NT2/D1 (cell line): ENCODE results near the gene PAPOLA.

Experiments used
- YY1 ChIP-seq: IDR thresholded peaks from 2 replicates; pipeline ENCODE4 v1.6.1; 2011; ENCODE audit not compliant: insufficient read length, insufficient read depth
- ZNF274 ChIP-seq: IDR thresholded peaks from 2 replicates; pipeline ENCODE4 v1.6.1; 2011; ENCODE audit warnings: mild to moderate bottlenecking, low read depth, low read length

DNA sequence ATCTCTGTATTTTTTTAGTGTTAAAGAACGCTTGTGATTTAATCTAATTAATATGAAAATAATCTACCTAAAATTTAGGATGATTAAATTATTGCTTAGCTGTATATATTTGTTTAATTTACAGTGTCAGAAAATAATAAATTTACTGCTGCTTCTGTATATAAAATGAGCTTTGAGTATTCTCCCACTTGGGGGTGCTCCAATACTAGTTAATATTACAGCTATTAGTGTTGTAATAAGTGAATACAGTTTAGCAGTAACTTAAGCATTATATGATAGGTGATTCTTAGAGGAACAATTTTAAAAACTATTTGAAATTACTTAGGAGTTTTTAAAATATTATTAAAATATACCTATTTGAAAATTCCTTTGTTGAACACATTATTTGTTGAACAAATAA is 62.2 kb downstream of the PAPOLA start:
- TF ChIP-seq YY1 (no peak), ZNF274 (no peak)
